HG03095 (cell line): ENCODE results near the gene SRSF2.
"Not testable (repeated sequence)": the region's sequence is repeated elsewhere in the genome, so short reads cannot be mapped to it uniquely, and the experiment has no call there.

ENCODE experiments used
- ATAC-seq: cut with Tn5 transposase; IDR thresholded peaks from one replicate; pipeline ENCODE4 v1.9.1; 2021; ENCODE audit warnings: moderate library complexity; ENCODE audit not compliant: unreplicated experiment

The SRSF2 gene

DNA sequence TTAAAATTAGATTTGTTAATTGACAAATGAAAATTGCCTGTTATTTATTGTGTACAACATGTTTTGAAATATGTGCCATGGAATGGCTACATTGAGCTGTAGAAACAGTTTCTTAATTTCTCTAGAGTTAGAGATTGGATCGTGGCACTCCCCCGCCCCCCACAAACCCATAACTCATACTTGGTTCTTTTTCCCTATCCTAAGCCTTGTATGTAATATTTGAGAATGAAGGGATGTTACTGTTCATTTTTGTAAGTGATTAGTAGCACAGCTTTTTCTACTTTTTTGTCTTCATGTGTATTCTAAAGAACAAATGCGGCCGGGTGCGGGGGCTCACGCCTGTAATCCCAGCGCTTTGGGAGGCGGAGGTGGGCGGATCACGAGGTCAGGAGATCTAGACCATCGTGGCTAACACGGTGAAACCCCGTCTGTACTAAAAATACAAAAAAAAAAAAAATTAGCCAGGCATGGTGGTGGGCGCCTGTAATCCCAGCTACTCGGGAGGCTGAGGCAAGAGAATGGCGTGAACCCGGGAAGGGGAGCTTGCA lies 2.5 kb upstream of the SRSF2 start:
- not testable (repeated sequence) for ATAC-seq

DNA sequence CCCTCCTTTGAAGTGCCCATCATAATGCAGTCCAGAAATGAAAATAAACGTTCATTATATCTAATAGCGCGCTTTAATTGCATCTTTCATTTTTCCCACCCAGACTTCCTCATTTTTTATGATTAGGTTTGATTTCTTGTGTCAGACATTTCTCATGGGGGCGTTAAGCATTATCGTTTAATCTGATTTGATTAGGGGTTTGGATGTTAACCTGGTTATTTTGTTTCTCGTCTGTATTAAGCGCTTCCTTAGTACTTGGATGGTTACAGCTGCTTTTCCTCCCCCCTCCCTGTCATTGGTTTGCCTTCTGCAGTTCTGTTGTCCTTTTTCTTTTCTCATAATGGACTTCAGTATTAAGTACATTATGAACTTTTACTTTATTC lies 1.3 kb upstream of the SRSF2 start:
- no peak for ATAC-seq

DNA sequence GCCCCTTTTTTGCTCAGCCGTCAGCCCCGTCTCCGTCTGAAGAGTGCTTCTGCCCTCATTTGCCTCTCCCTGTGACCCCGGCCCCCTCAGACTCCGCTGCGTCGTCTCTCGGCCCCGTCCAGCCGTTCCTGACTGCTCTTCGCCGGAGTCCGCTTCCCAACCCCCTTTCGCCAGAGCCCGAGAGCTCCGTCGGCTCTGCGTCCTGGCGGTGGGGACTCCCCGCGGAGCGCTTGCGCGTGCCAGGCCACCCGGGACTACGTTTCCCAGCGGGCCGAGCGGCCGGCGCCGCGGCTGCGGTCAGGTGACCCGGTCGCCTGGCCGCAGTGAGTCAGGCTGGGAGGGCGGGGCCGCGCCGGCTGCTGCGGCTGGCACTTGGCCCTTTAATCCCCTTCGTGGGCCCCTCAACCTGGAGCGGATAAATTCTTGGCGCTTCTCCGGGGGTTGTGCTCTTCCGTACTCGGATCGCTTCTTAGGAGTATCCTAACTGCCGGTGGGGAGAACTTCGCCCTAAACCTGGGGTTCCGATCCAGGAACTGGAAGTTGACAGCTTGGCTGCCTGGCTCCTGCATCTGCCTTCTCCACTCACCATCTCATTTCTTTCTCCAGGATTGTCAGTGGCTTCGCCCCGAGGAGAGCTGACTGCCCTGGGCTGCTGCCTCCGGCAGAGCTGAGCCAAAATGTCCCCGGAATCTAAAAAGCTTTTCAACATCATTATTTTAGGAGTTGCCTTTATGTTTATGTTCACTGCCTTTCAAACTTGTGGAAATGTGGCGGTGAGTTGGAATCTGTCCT lies 741 bp upstream of the SRSF2 start, which contains the start of gene MFSD11:
Gene MFSD11, plus strand, starts transcription at position 444 of the 792 bp plus-strand sequence. Its CDS starts 234 bp downstream, at position 678.
- ATAC-seq: peak; percentile 48

DNA sequence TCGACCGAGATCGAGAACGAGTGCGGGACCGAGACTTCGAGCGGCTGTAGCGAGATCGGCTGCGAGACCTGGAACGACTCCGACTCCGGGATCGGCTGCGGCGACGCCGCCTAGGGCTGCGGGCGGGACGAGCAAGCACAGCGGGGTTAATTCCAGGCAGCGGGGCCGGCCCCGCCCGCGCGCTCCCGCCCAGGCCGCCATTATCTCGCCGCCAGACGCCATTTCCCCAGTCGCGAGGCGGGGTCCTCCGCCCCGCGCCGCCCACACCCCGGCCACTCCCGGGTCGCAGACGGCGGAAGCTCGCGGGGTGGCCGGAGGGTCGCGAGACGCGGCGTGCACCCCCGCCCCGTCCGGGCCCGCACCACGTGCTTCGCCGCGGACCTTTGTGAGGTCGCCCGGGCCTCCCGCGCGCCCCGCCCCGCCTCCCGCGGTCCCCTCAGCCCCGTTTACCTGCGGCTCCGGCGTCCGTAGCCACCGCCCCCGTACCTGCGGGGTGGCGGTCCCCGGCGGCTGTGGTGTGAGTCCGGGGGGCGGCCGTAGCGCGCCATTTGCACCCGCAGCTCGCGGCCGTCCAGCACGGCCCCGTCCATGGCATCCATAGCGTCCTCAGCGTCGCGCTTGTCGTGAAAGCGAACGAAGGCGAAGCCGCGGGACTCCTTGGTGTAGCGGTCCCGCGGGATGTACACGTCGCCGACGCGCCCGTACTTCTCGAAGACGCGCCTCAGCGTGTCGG lies 616 bp downstream of the SRSF2 start:
- no peak for ATAC-seq

DNA sequence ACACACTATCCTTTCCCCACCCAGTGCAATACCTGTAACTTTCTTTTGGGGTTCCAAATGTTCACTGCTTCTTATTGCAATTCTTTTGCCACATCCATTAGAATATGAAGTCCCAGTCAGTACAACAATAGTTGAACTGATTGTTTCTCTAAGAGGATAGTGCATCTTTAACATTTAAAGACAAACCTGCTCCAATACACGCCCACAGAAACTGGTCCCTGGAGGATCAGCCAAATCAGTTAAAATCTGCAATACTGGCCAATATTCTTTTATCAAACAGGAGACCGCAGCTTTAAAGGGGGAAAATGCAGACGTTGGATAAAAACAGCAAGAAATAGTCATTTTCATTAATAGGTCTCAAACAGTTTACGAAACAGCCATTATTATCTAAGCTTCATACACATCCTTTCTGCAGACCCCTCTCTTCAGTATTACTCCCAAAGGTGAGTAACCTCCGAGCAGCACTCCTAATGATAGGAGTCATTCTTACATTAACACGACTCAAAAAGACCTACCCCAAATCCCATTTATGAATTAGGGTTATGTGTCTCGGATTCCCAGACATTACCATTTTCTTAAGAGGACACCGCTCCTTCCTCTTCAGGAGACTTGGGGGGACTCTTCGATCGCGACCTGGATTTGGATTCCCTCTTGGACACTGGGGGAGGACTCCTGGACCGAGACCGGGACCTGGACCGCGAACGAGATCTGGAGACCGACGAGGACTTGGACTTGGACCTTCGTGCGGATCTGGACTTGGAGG lies 1.4 kb downstream of the SRSF2 start:
- no peak for ATAC-seq

- ATAC-seq: no peak
These were observed 2.1 kb downstream of the SRSF2 start for GRCh38 chr17:76735006-76735405.

DNA sequence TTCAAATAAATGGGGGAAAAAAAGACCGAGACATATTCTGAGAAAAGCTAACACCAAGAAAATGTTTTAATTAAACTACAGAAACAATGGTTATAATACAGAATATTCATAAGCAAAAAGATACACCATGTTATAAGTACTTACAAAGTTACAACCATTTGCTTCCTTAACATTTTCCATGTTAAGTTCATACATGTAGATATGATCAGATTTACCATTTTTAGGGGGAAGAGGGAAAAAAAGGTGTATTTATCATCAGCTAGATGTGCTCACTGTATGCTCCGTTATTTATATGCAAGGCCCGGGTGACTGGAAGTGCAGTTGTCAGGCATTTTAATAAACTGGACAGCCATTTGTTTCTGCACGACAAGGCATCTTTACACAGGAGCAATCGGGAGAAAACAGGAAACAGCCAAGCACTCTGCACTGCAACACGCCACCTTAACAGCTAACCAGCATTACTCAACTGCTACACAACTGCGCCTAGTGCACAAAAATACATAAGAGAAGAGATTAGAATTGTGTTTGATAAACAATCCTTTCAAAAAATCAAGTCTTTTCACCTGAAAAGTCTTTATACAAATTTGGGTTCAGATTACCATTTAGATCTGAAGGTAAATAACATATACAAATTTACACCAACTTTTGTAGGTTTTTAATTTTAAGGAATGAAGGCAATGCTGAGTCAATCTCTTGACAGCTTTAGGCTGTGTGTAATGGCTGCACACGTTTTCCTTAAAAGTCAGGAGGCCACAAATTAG lies 2.9 kb downstream of the SRSF2 start:
- ATAC-seq: no peak

GRCh38 chr17:76733618-76733957 lies 3.5 kb downstream of the SRSF2 start:
- ATAC-seq: no peak

GRCh38 chr17:76732734-76733617 lies 4.2 kb downstream of the SRSF2 start:
- ATAC-seq: no peak

DNA sequence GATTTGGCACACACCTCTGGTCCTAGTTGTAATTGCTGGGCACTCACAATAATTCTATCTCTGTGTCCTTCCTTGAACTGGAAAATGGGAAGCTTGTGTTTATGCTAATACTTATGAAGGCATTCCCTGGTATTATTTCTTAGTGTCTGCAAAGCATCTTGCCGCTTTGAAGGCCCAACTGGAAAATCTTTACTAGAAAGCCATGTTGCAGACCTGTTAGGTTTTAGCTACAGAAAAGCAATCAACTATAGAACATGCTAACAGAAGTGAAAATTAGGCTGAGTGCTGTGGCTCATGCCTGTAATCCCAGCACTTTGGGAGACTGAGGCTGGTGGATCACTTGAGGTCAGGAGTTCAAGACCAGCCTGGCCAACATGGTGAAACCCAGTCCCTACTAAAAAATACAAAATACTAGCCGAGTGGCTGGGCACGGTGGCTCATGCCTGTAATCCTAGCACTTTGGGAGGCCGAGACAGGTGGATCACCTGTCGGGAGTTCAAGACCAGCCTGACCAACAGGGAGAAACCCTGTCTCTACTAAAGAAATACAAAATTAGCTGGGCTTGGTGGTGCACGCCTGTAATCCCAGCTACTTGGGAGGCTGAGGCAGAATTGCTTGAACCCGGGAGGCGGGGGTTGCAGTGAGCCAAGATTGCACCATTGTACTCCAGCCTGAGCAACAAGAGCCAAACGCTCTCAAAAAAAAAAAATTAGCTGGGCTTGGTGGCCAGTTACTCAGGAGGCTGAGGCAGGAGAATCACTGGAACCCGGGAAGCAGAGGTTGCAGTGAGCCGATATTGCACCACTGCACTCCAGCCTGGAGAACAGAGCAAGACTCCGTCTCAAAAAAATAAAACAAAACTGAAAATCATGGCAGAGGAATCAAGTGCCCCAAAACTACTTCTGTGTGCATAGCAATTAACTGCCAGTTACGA lies 5.1 kb downstream of the SRSF2 start:
- not testable (repeated sequence) for ATAC-seq

DNA sequence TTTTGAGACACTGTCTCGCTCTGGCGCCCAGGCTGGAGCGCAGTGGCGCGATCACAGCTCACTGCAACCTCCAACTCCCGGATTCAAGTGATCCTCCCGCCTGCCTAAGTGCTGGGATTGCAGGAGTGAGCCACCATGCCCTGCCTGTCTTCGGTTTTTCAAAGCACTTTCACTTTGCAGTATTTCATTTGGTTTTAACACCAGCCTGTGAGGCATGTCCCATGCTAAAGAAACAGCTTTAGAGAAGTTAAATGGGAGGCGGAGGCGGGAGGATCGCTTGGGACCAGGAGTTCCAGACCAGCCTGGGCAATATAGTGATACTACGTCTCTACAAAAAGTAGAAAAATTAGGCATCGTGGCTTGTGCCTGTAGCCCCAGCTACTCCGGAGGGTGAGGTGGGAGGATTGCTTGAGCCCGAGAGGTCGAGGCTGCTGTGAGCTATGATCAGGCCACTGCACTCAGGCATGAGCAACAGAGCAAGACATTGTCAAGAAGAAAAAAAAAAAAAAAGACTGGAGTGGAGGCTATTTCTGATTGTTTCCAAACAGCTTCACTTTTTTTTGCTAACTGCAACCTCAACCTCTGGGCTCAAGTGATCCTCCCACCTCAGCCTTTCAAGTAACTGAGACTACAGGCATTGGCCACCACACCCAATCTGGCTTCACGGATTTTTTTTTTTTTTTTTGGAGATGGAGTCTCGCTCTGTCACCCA lies 9.2 kb downstream of the SRSF2 start:
- no peak for ATAC-seq

GRCh38 chr17:76726776-76727718 lies 10.1 kb downstream of the SRSF2 start, which contains the start of gene METTL23:
TSS of gene METTL23 (plus strand) at chr17:76726839. CDS start at chr17:76729711, 2,872 bp downstream.
- ATAC-seq: peak; percentile 40

GRCh38 chr17:76726231-76726775 lies 10.8 kb downstream of the SRSF2 start, which contains the start of gene JMJD6:
TSS of gene JMJD6 (minus strand) at chr17:76726606. CDS start at chr17:76726475, 131 bp downstream.
- peak; percentile 51 for ATAC-seq

GRCh38 chr17:76725580-76726230 lies 11.4 kb downstream of the SRSF2 start:
- peak; percentile 26 for ATAC-seq

DNA sequence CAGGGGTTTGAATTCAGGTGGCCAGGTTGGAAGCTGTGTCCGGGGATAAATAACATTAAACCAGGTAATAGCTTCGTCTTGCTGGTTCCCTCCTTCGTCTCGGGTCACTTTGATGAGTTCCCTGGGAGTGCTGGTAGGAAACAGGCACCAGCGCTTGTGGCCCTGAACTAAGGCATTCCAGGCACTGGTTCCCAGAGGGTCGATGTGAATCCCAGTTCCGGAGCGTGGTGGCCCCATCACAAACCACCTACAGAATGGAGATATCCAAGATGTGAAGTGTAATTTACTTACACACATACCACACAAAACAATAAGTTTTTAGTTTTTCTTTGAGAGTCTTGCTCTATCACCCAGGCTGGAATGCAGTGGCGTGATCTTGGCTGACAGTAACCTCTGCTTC lies 13.3 kb downstream of the SRSF2 start:
- ATAC-seq: no peak

DNA sequence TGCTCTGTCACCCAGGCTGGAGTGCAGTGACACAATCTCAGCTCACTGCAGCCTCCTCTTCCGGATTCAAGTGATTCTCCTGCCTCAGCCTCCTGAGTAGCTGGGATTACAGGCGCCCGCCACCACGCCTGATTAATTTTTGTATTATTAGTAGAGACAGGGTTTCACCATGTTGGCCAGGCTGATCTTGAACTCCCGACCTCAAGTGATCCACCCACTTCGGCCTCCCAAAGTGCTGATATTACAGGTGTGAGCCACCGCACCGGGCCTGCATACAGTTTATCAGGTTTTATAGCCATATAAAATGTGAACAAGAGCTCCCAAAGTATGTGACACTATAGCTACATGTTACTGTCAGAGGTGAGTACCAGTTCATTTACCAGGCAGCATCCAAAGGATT lies 14.2 kb downstream of the SRSF2 start:
- ATAC-seq: not testable (repeated sequence)
